Frontal cortex (tissue), 4 donors: ENCODE data around the gene INSL4. TPM values are rescaled to one million over a fixed set of nuclear protein-coding genes. Genes with fewer than 3 reads are reported as not detected.

Source experiments
- DNase-seq, 2 donors: peaks; one replicate each; pipeline ENCODE4 v3.0.0; 2012; ENCODE audit warnings: low spot score in 2 of 2
- FAIRE-seq: peaks from 2 replicates; lab custom pipeline; 2012; peaks lifted over from hg19 to GRCh38; lab: Jason Lieb, UNC
- total RNA-seq: library from RNA; depleted of rRNA; stranded (reverse); fragments of >200 nt; gene quantifications from one replicate; pipeline ENCODE4 v1.2.3, GENCODE V29; 2014
- donor health status: control.
- donor health status: control.
- donor health status: control.

Gene INSL4
- total RNA-seq: not detected

DNA sequence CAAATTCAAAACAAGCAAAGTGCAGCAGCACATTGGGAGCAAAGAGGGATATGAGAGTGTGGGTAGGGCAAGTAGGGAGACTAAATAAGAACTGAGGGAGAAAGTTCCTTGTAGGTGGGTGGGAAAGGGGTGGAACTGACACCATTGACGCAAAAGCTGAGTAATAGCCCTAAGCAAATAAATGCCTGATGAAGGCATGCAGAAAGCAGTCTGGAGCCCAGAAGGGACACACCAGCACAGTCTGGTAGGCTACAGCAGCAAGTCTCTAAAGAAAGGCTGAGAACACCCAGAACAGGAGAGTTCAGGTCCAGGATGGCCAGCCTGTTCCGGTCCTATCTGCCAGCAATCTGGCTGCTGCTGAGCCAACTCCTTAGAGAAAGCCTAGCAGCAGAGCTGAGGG lies at the start of gene INSL4:
Gene INSL4, plus strand, starts transcription at position 208 of the 400 bp plus-strand sequence. Its CDS starts 105 bp downstream, at position 313.
- FAIRE-seq: no peak

DNA sequence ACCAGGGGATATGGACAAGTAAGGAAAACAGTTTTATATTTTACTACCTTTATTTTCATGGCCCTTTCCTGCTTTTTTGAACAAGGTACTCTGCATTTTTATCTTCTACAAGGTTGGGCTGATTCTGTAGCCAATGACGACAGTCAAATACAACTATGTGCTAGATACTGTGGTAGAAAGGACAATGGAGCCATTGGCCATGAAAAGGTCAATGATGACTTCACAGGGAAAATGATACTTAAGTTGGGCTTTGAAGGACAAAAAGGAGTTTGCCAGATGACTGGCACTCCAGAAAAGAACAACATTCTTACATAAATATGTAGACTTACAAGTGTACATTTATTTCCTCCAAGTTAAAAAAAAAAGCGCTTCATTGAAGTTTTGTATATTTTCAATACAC lies 46.4 kb upstream of the INSL4 start:
- no peak for FAIRE-seq
- DNase-seq: no peak

More for the DNA sequence above, at the start of gene INSL4:
- no peak for DNase-seq

- DNase-seq: no peak
- no peak for FAIRE-seq
These were observed 45.9 kb upstream of the INSL4 start, which contains the start of gene INSL6 for GRCh38 chr9:5185220-5185840. INSL6 (minus strand) TSS chr9:5185639; CDS start chr9:5185602, 37 bp downstream.

GRCh38 chr9:5186416-5187169 lies 44.6 kb upstream of the INSL4 start:
- DNase-seq (peak; percentile 41), FAIRE-seq (no peak)

- FAIRE-seq (no peak), DNase-seq (no peak)
These were observed 42.9 kb upstream of the INSL4 start for GRCh38 chr9:5188060-5188984.

- FAIRE-seq (no peak), DNase-seq (no peak)
These were observed 39.2 kb upstream of the INSL4 start for GRCh38 chr9:5191985-5192384.

DNA sequence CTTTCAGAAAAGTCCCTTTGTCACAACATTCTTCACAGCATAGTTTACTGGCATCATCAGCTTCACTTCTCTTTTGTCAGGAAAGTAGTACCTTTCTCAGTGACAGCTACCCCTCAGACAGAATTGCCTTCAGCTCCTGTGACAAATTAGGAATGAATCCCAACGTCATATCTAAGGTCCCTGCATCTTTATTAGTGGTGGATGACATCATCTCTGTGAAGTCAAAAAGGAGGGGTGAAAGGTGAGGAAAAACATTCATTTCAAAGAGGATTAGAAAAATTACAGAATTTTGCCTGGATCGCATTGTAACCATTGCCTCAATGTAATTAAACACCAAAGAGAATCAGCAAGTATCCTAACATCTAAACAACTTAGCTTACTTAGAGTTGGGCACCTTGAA lies 37.9 kb upstream of the INSL4 start:
- FAIRE-seq (no peak), DNase-seq (no peak)

GRCh38 chr9:5195463-5195862 lies 35.8 kb upstream of the INSL4 start:
- DNase-seq: no peak
- no peak for FAIRE-seq

GRCh38 chr9:5205071-5205470 lies 26.1 kb upstream of the INSL4 start:
- DNase-seq (no peak), FAIRE-seq (no peak)

DNA sequence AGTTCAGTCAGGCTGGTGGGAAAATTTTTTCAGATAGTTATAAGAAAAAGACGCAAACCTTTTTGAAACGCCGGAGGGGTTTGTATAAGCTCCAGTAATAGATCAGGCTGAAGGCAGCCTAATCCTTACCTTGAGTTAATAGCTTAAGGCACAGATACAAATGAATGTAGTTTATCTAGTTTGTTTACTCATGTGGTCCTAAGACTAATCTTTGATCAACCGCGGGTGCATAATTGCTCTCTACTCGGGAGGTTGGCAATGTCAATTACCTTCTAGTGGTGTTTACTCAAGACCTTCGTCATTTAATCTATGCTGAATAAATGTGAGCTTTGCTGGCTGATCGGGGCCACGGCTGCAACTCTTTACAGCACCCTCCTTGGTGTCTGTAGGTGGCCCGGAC lies 665 bp upstream of the INSL4 start:
- no peak for FAIRE-seq

DNA sequence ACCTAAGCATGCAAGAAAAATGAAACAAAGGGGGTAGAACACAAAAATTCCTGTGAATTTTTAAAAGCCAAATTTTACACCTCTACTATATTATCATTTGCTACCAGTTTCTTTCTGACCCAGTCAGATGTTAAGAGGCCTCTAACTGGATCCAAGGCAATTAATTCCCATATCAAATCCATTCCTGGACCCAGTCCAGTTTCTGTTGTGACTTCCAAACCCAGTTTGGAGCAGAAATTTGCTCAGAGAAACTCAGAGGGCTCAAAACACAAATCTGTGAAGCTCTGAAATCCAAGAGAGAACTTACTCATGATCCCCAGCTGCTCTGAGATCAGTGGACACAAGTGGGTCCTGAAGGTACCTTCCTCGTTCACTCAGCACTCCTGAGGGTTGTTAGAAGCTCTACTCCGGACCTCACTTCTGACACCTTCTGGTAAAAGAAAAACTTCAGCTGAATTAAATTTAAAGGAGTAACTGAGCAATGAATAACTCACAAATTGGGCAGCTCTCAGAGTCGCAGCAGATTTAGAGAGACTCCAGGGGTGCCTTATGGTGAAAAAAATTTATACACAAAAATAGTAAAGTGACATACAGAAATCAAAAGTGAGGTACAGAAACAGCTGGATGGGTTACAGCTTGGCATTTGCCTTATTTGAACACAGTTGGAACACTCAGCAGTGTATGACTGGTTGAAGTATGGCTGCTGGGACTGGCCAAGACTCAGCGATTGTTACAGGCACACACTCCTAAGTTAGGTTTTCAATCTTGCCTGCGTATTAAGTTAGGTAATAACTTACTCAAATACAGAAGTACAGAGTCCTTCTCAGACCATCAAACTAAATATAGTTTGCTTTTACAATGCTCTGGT lies 32.4 kb downstream of the INSL4 start:
- FAIRE-seq (no peak), DNase-seq (no peak)

More for the DNA sequence above, 665 bp upstream of the INSL4 start:
- no peak for DNase-seq

GRCh38 chr9:5264219-5264595 lies 33.0 kb downstream of the INSL4 start:
- FAIRE-seq (peak; percentile 34), DNase-seq (no peak)

DNA sequence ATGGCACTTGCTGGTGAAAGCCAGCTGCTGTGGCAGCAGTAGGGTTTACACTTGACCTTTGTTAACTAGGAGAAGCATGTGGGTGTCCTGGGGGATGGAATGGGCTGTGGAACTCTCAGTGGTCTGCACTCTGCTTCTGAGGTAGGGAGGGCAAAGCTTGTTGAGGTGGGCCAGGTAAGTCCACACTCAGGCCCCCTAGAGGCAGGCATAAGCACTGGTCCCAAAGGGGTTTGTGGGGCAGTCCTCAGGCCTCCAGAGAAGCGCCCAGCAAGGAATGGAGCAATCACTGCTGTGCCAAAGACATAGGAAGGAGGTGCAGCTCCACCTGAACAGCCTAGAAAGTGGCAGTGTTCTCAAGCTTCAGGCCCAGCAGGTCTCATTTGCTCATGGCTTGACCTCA lies 34.7 kb downstream of the INSL4 start:
- FAIRE-seq (no peak), DNase-seq (no peak)

- FAIRE-seq (no peak), DNase-seq (no peak)
These were observed 38.1 kb downstream of the INSL4 start for GRCh38 chr9:5269249-5269715.

DNA sequence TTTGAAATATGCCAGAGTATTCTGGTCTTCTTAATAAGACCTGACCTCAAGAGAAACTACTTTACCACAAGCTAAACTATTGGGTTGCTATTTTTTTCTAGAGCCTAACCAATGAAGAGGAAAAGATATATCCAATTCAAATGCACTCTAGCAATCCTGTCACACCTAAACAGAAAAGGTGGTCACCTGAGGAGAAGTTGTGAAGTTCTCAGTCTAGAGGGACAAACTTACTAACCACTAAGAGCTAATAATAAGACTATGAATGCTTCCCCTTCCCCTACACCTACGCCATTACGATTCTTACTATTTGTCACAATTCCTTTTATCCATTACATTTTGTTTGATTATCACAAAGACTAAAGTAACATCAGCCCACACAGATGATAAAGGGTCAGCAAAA lies 43.6 kb downstream of the INSL4 start:
- no peak for FAIRE-seq
- no peak for DNase-seq

DNA sequence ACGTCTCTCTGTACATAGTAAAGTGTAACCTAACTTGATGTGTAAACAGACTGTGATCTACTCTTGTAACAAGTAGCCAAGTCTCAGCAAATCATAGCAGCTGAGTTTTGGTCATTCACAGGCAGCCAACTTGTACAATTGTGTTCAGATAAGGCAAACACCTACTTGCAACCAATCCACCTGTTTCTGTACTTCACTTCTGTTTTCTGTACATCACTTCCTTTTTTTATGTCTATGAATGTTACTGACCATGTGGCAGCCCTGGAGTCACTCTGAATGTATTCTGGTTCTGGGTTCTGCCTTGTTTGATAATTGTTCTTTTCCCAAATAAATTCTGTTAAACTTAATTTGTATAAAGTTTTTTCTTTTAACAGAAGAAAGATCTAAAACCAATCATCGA lies 47.3 kb downstream of the INSL4 start:
- DNase-seq (no peak), FAIRE-seq (no peak)
